Activated T-helper 1 cell treated with anti-CD3 and anti-CD28 coated beads, Interleukin-12 subunit alpha, Interleukin-12 subunit beta, Interleukin-2, Interleukin-4 antibody, amounts not matched to agents 30 ng/mL and 10 ng/mL and 1 ng/mL, durations not matched to agents 14 hours and 24 hours and 36 hours (primary cell): Measurements from ENCODE around the gene CDCA8. TPM values are rescaled to one million over a fixed set of nuclear protein-coding genes. Genes with fewer than 3 reads are reported as not detected.
A peak's percentile ranks its signal among the peaks of the same experiment; 100 is the strongest.
"Not testable (repeated sequence)": the region's sequence is repeated elsewhere in the genome, so short reads cannot be mapped to it uniquely, and the experiment has no call there.

Experiments
- DNase-seq: peaks from one replicate; pipeline ENCODE4 v3.0.0; 2021; ENCODE audit warnings: low spot score
- H3K27ac Mint-ChIP-seq: one replicate; pipeline ENCODE4 v1.8.0; 2021; ENCODE audit warnings: mild to moderate bottlenecking, mixed read lengths
- H3K27me3 Mint-ChIP-seq: one replicate; pipeline ENCODE4 v1.8.0; 2022; ENCODE audit warnings: mild to moderate bottlenecking, moderate library complexity, mixed read lengths; ENCODE audit not compliant: insufficient read depth
- H3K36me3 Mint-ChIP-seq: one replicate; pipeline ENCODE4 v1.8.0; 2021; ENCODE audit warnings: low read depth, mixed read lengths
- H3K4me1 Mint-ChIP-seq: one replicate; pipeline ENCODE4 v1.8.0; 2021; ENCODE audit warnings: low read depth, mixed read lengths
- H3K4me3 Mint-ChIP-seq: one replicate; pipeline ENCODE4 v1.8.0; 2021; ENCODE audit warnings: mild to moderate bottlenecking, moderate library complexity, mixed read lengths
- H3K9me3 Mint-ChIP-seq: one replicate; pipeline ENCODE4 v1.8.0; 2021; ENCODE audit warnings: mixed read lengths
- intact Hi-C: fragments of 100-400 bp; cut with micrococcal nuclease; formaldehyde crosslinking; loops from one replicate; pipeline ENCODE4 v1.15.1; 2024
- total RNA-seq: library from RNA; stranded (reverse); gene quantifications from 2 replicates; pipeline ENCODE4 v1.2.3, GENCODE V29; 2022

CDCA8 gene
- total RNA-seq, 1 donor from 2014 or later: 33.5 TPM

DNA sequence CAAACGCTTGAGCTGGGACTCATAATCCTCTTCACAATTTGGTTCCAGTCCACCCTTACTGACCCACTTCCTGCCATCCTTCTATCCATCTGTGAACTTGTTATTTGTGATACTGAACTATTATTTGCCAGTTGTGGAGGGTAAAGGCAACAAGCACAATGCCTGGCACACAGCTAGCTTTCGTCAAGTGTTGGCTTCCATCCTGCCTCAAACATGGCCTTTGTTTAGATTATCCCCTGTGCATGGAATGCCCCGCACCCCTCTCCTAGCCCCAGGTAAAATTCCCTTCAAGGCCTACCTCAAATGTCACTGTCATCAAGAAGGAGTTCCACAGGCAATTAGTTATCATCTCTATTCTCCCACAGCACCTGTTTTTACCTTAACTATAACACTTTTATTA lies 11.4 kb upstream of the CDCA8 start:
- intact Hi-C loops: no loop called here
- no peak for DNase-seq
- Mint-ChIP-seq H3K36me3 (peaks cover 17% of the 10 kb centered on the region), H3K4me1 (peaks cover 9% of the 10 kb centered on the region), H3K27ac (no peak overlapping the region), H3K9me3 (no peaks in the 10 kb centered on the region), H3K4me3 (no peak overlapping the region), H3K27me3 (peaks cover 5% of the 10 kb centered on the region)

- no peak overlapping the region for H3K27ac Mint-ChIP-seq
These were observed 9.9 kb upstream of the CDCA8 start for GRCh38 chr1:37682334-37682987.

DNA sequence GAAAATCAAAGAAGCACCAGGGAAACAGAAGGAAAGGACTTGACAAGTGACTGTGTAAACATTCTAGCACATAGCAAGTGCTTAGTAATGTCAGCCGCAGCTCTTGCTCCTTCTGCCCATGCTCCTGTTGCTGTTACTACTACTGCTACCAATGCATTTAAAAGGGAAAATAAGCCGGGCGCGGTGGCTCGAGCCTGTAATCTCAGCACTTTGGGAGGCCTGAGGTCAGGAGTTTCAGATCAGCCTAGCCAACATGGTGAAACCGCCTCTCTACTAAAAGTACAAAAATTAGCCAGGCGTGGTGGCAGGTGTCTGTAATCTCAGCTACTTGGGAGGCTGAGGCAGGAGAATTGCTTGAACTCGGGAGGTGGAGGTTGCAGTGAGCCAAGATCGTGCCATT lies 8.1 kb upstream of the CDCA8 start:
- H3K36me3 Mint-ChIP-seq: peaks cover 32% of the 10 kb centered on the region
- DNase-seq, H3K27me3 Mint-ChIP-seq, H3K27ac Mint-ChIP-seq, H3K9me3 Mint-ChIP-seq, H3K4me1 Mint-ChIP-seq, H3K4me3 Mint-ChIP-seq, intact Hi-C loops: not testable (repeated sequence)

More at GRCh38 chr1:37682334-37682987, 9.9 kb upstream of the CDCA8 start:
- no peaks in the 10 kb centered on the region for H3K27me3 Mint-ChIP-seq
- no peak overlapping the region for H3K4me3 Mint-ChIP-seq
- H3K9me3 Mint-ChIP-seq: no peaks in the 10 kb centered on the region
- no peaks in the 10 kb centered on the region for H3K4me1 Mint-ChIP-seq
- DNase-seq: peak; percentile 61
- H3K36me3 Mint-ChIP-seq: peaks cover 20% of the 10 kb centered on the region
- intact Hi-C loops: loop anchor here (1.0 kb wide), 5 partner anchors 8 to 228 kb away; partner anchors contain the start of gene GNL2

DNA sequence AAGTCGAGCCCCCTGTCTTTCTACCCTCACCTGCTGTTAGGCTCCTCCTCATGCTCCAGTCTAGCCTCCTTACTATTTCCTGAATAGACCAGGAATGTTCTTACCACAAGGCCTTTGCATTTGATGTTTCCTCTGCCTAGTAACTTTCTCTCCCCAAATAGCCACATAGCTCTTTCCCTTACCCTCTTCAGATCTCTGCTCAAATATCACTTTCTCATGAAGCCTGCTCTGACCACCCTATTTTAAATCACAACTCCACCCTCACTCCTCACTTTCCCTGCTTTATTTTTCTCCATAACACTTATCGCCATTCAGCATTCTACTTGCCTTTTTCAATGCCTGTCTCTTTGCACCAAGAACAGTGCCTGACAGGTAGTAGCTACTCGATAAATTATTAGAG lies 6.6 kb upstream of the CDCA8 start:
- intact Hi-C loops: no loop called here
- no peaks in the 10 kb centered on the region for H3K27me3 Mint-ChIP-seq
- no peak overlapping the region for H3K27ac Mint-ChIP-seq

GRCh38 chr1:37687764-37688163 lies 4.6 kb upstream of the CDCA8 start:
- intact Hi-C loops, H3K4me3 Mint-ChIP-seq, DNase-seq, H3K9me3 Mint-ChIP-seq, H3K27me3 Mint-ChIP-seq: not testable (repeated sequence)
- H3K4me1 Mint-ChIP-seq: peaks cover 31% of the 10 kb centered on the region
- H3K36me3 Mint-ChIP-seq: peaks cover 31% of the 10 kb centered on the region
- peak overlapping the region; percentile 21 for H3K27ac Mint-ChIP-seq

More for the DNA sequence above, 6.6 kb upstream of the CDCA8 start:
- no peak for DNase-seq
- Mint-ChIP-seq H3K36me3 (peaks cover 36% of the 10 kb centered on the region), H3K9me3 (no peaks in the 10 kb centered on the region), H3K4me1 (peaks cover 20% of the 10 kb centered on the region), H3K4me3 (no peak overlapping the region)

- no peaks in the 10 kb centered on the region for H3K27me3 Mint-ChIP-seq
- DNase-seq: no peak
- H3K4me3 Mint-ChIP-seq: peak overlapping the region; percentile 92
- peaks cover 26% of the 10 kb centered on the region for H3K36me3 Mint-ChIP-seq
- H3K27ac Mint-ChIP-seq: no peak overlapping the region
- intact Hi-C loops: no loop called here
- H3K4me1 Mint-ChIP-seq: peaks cover 32% of the 10 kb centered on the region
- H3K9me3 Mint-ChIP-seq: no peaks in the 10 kb centered on the region
These were observed 3.4 kb upstream of the CDCA8 start for GRCh38 chr1:37688926-37689325.

- DNase-seq: no peak
- Mint-ChIP-seq H3K36me3 (peaks cover 33% of the 10 kb centered on the region), H3K4me1 (peaks cover 43% of the 10 kb centered on the region), H3K9me3 (no peaks in the 10 kb centered on the region), H3K27me3 (no peaks in the 10 kb centered on the region), H3K4me3 (peak overlapping the region; percentile 92), H3K27ac (peak overlapping the region; percentile 91)
- intact Hi-C loops: loop anchor here (1.0 to 10.0 kb wide), 13 partner anchors 95 to 1544 kb away; partner anchors contain the start of genes MEAF6, MRPS15, MYCBP and SNIP1
These were observed 729 bp upstream of the CDCA8 start for GRCh38 chr1:37691497-37692077.

DNA sequence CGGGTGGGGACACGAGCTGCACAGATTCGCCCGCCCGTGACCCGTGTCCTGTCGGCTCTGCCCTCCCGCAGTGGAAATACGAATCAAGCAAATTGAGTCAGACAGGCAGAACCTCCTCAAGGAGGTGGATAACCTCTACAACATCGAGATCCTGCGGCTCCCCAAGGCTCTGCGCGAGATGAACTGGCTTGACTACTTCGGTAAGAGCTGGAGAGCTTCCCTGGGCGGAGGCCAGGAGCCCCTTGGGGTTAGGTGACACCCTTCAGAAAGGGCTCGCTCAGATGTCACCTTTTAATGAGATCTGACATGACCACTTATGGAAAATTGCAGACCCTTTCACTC lies 489 bp downstream of the CDCA8 start:
- Mint-ChIP-seq H3K4me1 (peaks cover 52% of the 10 kb centered on the region), H3K27me3 (no peaks in the 10 kb centered on the region), H3K36me3 (peaks cover 40% of the 10 kb centered on the region), H3K27ac (peak overlapping the region; percentile 83), H3K9me3 (no peaks in the 10 kb centered on the region), H3K4me3 (peak overlapping the region; percentile 92)
- no peak for DNase-seq
- intact Hi-C loops: loop anchor here (1.0 to 10.0 kb wide), 13 partner anchors 97 to 1546 kb away; partner anchors contain the start of genes MEAF6, MRPS15, MYCBP and SNIP1

- H3K36me3 Mint-ChIP-seq: peaks cover 57% of the 10 kb centered on the region
These were observed 4.8 kb downstream of the CDCA8 start for GRCh38 chr1:37697090-37697489.

GRCh38 chr1:37697737-37698136 lies 5.4 kb downstream of the CDCA8 start:
- H3K9me3 Mint-ChIP-seq: no peaks in the 10 kb centered on the region
- no peak overlapping the region for H3K4me3 Mint-ChIP-seq
- peaks cover 38% of the 10 kb centered on the region for H3K4me1 Mint-ChIP-seq
- intact Hi-C loops: loop anchor here (10.0 kb wide), 1 partner anchor 1233 kb away; the partner anchor contains the start of gene MRPS15
- H3K27me3 Mint-ChIP-seq: no peaks in the 10 kb centered on the region
- no peak overlapping the region for H3K27ac Mint-ChIP-seq
- H3K36me3 Mint-ChIP-seq: peaks cover 62% of the 10 kb centered on the region
- DNase-seq: no peak

More at GRCh38 chr1:37697090-37697489, 4.8 kb downstream of the CDCA8 start:
- Mint-ChIP-seq H3K4me1 (peaks cover 39% of the 10 kb centered on the region), H3K4me3 (no peak overlapping the region), H3K9me3 (no peaks in the 10 kb centered on the region), H3K27ac (no peak overlapping the region), H3K27me3 (no peaks in the 10 kb centered on the region)
- intact Hi-C loops: loop anchor here (10.0 kb wide), 1 partner anchor 1232 kb away; the partner anchor contains the start of gene MRPS15
- DNase-seq: no peak

- no peak for DNase-seq
- H3K4me1 Mint-ChIP-seq: peaks cover 36% of the 10 kb centered on the region
- H3K36me3 Mint-ChIP-seq: peaks cover 70% of the 10 kb centered on the region
- H3K9me3 Mint-ChIP-seq: no peaks in the 10 kb centered on the region
- H3K4me3 Mint-ChIP-seq: no peak overlapping the region
- H3K27ac Mint-ChIP-seq: peak overlapping the region; percentile 78
- intact Hi-C loops: loop anchor here (10.0 kb wide), 1 partner anchor 1234 kb away; the partner anchor contains the start of gene MRPS15
- no peaks in the 10 kb centered on the region for H3K27me3 Mint-ChIP-seq
These were observed 6.8 kb downstream of the CDCA8 start for GRCh38 chr1:37699147-37699546.

DNA sequence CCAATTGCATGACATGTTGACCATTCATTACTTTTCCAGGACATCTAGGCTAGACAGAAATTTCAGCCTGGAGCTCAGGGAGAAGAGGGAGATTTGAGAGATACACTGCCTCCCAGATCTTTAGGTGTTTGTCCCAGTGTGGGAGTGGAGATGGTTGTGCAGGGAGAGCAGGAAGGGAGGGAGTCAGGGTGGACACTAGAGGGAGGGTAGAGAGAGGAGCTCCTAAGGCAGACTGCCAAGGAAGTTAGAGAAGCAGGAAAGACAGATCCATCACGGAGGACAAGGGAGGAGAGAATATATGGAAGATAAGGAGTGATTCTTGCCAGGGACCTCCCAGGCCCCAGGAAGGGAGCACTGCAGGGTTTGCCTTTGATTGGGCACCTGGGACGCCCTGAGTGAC lies 8.7 kb downstream of the CDCA8 start:
- peak overlapping the region; percentile 21 for H3K27ac Mint-ChIP-seq
- peaks cover 28% of the 10 kb centered on the region for H3K4me1 Mint-ChIP-seq

DNA sequence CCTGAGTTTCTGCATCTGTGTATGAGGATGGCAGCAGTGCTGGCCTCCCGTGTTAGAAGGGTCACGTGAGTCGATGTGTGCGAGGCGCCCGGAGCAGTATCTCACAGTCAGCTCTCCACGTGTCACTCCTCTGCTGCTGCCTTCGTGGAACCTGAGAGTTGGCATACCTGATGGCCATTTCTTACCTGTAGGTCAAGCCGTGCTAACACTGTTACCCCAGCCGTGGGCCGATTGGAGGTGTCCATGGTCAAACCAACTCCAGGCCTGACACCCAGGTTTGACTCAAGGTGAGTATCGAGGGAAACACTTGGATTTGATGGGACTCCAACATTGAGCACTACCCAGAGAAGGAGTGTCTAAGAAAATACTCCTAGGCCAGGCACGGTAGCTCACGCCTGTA lies 10.7 kb downstream of the CDCA8 start:
- no peaks in the 10 kb centered on the region for H3K9me3 Mint-ChIP-seq
- peaks cover 63% of the 10 kb centered on the region for H3K36me3 Mint-ChIP-seq
- H3K27me3 Mint-ChIP-seq: no peaks in the 10 kb centered on the region
- peaks cover 15% of the 10 kb centered on the region for H3K4me1 Mint-ChIP-seq
- H3K4me3 Mint-ChIP-seq: no peak overlapping the region
- no peak overlapping the region for H3K27ac Mint-ChIP-seq
- DNase-seq: no peak
- intact Hi-C loops: no loop called here

More for the DNA sequence above, 8.7 kb downstream of the CDCA8 start:
- Mint-ChIP-seq H3K36me3 (peaks cover 68% of the 10 kb centered on the region), H3K27me3 (no peaks in the 10 kb centered on the region), H3K4me3 (no peak overlapping the region), H3K9me3 (no peaks in the 10 kb centered on the region)
- no peak for DNase-seq
- intact Hi-C loops: no loop called here
